Mesothelial cell of epicardium (in vitro differentiated cells): ENCODE measurements around the gene ZC2HC1C. TPM values are rescaled to one million over a fixed set of nuclear protein-coding genes. Genes with fewer than 3 reads are reported as not detected.

Experiments
- DNase-seq, 2 experiments: peaks; one replicate each; pipeline ENCODE4 v3.0.0; 2021; ENCODE audit warnings: low spot score in 2 of 2; ENCODE audit not compliant: unreplicated experiment in 2 of 2
- H3K27ac Mint-ChIP-seq: 2 replicates; pipeline ENCODE4 v1.8.0; 2021; ENCODE audit warnings: mixed read lengths
- H3K27me3 Mint-ChIP-seq: 2 replicates; pipeline ENCODE4 v1.8.0; 2021; ENCODE audit warnings: low read depth, mixed read lengths
- H3K36me3 Mint-ChIP-seq: 2 replicates; pipeline ENCODE4 v1.8.0; 2021; ENCODE audit warnings: mixed read lengths
- H3K4me1 Mint-ChIP-seq: 2 replicates; pipeline ENCODE4 v1.8.0; 2021; ENCODE audit warnings: mixed read lengths
- H3K4me3 Mint-ChIP-seq: 2 replicates; pipeline ENCODE4 v1.8.0; 2021; ENCODE audit warnings: mild to moderate bottlenecking, moderate library complexity, mixed read lengths
- H3K9me3 Mint-ChIP-seq: 2 replicates; pipeline ENCODE4 v1.8.0; 2021; ENCODE audit warnings: mixed read lengths
- total RNA-seq: library from RNA; stranded (reverse); gene quantifications from 3 replicates; pipeline ENCODE4 v1.2.1, GENCODE V29; 2021
- TF ChIP-seq, protein P1 (sequence below): fragments of 200-600 bp; sonication (generic); IDR thresholded peaks from one replicate; pipeline ENCODE4 v1.5.0; 2021; ENCODE audit warnings: antibody characterized with exemption; ENCODE audit not compliant: unreplicated experiment

ZC2HC1C gene
- total RNA-seq, 1 donor from 2014 or later = 2.3 TPM

DNA sequence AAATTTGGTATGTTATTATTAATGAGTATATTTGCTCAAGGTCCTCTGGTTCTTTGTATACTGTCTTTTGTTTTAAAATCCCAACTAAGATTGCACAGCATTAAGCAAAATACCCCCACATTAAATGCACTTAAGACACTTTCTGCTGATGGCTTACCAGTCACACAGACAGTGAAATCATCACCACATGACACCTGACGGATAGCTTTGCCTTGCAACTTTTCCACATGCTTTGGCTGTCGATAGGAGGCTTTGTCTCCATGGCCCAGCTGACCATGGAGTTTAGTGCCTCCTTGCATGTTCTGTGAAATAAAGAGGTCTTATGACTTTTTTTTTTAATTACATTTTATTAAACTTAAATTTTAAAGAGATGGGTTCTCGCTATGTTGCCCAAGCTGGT lies 37.7 kb downstream of the ZC2HC1C start:
- Mint-ChIP-seq H3K27ac (no peak overlapping the region), H3K36me3 (peaks cover 56% of the 10 kb centered on the region), H3K27me3 (no peaks in the 10 kb centered on the region), H3K4me3 (no peak overlapping the region), H3K4me1 (no peaks in the 10 kb centered on the region), H3K9me3 (no peaks in the 10 kb centered on the region)
- DNase-seq = no peak
- TF ChIP-seq, protein P1, sequence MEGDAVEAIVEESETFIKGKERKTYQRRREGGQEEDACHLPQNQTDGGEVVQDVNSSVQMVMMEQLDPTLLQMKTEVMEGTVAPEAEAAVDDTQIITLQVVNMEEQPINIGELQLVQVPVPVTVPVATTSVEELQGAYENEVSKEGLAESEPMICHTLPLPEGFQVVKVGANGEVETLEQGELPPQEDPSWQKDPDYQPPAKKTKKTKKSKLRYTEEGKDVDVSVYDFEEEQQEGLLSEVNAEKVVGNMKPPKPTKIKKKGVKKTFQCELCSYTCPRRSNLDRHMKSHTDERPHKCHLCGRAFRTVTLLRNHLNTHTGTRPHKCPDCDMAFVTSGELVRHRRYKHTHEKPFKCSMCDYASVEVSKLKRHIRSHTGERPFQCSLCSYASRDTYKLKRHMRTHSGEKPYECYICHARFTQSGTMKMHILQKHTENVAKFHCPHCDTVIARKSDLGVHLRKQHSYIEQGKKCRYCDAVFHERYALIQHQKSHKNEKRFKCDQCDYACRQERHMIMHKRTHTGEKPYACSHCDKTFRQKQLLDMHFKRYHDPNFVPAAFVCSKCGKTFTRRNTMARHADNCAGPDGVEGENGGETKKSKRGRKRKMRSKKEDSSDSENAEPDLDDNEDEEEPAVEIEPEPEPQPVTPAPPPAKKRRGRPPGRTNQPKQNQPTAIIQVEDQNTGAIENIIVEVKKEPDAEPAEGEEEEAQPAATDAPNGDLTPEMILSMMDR = no peak

DNA sequence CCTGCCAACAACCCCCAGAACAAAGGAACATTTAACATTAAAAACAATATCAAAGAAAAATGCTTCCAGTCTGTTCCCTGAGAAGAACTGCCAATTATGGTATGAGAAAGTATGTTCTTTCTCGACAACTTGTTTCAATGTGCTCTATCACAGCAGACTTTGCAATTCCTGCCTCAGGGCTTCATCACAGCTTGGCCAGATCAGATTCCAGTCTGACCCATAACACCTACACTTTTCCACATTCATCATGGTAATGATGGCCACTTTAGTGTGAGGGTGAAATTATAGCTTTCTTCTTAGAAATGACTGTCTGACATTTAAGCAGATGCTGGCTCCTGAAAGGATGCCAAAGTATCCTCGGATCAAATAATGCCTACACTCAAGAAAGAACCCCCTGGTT lies 40.4 kb downstream of the ZC2HC1C start:
- no peak for DNase-seq
- Mint-ChIP-seq H3K4me1 (no peaks in the 10 kb centered on the region), H3K27me3 (no peaks in the 10 kb centered on the region), H3K9me3 (no peaks in the 10 kb centered on the region), H3K36me3 (peaks cover 56% of the 10 kb centered on the region), H3K27ac (no peak overlapping the region), H3K4me3 (no peak overlapping the region)
- TF ChIP-seq, protein P1 = no peak

DNA sequence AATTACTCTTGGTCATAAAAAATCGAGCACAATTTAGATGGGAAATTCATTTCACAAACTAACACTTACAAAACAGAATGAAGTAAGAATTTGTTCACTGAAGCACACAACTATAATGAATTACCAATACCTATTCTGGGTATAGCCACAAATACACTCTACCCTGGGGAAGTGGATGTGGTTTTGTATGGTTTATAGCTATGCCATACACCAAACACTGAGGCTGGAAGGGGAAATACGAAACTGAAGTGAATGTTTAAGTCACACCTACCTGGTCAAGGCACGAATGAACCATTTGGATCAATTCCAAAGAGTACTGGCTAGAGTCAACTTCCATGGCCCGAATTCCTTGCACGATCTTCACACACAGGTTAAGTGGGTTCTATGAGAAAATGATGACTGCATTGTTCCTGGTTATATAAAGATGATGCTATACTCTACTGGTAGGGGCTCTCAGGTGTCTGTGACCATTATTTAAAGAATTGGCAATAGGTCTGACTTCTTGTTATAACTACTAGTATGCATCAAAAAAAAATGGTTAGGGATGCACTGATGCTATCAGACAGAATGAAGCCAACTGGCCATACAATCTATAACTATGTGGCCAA lies 44.6 kb downstream of the ZC2HC1C start:
- no peak for DNase-seq
- H3K4me3 Mint-ChIP-seq = no peak overlapping the region
- TF ChIP-seq, protein P1 = no peak
- H3K27me3 Mint-ChIP-seq = no peaks in the 10 kb centered on the region
- no peaks in the 10 kb centered on the region for H3K4me1 Mint-ChIP-seq
- no peaks in the 10 kb centered on the region for H3K9me3 Mint-ChIP-seq
- H3K36me3 Mint-ChIP-seq = peaks cover 53% of the 10 kb centered on the region
- H3K27ac Mint-ChIP-seq = no peak overlapping the region

DNA sequence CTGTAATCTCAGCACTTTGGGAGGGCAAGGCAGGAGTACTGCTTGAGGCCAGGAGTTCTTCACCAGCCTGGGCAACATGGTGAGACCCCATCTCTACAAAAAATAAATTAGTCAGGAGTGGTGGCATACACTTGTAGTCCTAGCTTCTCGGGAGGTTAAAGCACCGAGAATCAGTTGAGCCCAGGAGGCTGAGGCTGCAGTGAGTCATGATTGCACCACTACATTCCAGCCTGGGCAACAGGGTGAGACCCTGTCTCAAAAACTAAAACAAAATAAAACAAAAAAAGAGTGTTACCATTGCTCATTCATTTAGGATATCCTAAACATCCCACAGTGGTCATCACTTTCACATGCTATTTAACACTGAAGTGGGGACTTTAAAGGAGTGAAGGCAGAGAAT lies 49.6 kb downstream of the ZC2HC1C start:
- H3K27ac Mint-ChIP-seq = no peak overlapping the region
- no peaks in the 10 kb centered on the region for H3K27me3 Mint-ChIP-seq
- H3K36me3 Mint-ChIP-seq = peaks cover 22% of the 10 kb centered on the region

DNA sequence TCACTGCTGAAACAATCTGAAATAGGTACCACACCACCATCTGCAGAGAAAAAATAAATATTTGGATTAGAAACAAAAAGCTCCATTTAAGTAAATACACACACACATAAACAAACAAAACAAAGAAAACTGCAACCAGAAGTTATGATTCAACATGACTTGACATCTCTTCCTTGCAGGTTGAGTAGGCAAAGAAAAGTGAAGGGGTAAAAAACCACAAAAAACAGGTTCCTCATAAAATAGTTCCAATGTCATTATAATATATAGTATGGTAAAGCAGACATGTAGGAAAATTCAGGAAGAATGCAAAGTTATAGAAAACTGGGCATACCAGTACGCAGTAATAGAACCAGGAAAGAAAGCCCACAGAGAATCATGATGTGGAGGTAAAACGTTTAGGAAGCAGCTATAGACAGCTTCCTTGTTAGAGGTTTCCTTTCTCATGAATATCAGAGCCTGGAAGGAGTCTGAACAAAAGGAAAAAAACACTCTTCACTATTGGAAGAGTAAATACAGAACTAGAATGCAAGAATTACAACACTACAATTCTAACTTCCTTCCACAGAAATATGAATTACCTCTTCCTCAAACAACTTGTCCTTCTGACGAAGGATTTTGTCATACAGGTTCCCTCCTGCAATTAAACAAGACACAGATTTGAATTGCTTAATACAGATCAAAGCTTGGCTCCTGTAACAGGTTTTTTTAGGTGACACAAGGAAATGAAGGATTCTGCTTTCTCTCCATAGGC lies 51.3 kb downstream of the ZC2HC1C start:
- no peak for DNase-seq
- peaks cover 18% of the 10 kb centered on the region for H3K36me3 Mint-ChIP-seq
- H3K27me3 Mint-ChIP-seq = no peaks in the 10 kb centered on the region
- H3K9me3 Mint-ChIP-seq = no peaks in the 10 kb centered on the region
- no peak overlapping the region for H3K27ac Mint-ChIP-seq
- H3K4me1 Mint-ChIP-seq = peaks cover 15% of the 10 kb centered on the region
- H3K4me3 Mint-ChIP-seq = no peak overlapping the region
- TF ChIP-seq, protein P1 = no peak

More for the DNA sequence above, 49.6 kb downstream of the ZC2HC1C start:
- H3K4me3 Mint-ChIP-seq = no peak overlapping the region
- no peaks in the 10 kb centered on the region for H3K9me3 Mint-ChIP-seq
- DNase-seq = no peak
- TF ChIP-seq, protein P1 = no peak
- H3K4me1 Mint-ChIP-seq = peaks cover 3% of the 10 kb centered on the region
